Amniotic stem cell (primary cell): ENCODE measurements around the gene SLC15A3.
A peak's percentile ranks its signal among the peaks of the same experiment; 100 is the strongest.

ENCODE experiments used
- DNase-seq: peaks from one replicate; lab custom pipeline; 2025; lab: John Stamatoyannopoulos, UW

The SLC15A3 gene

GRCh38 chr11:60928563-60929001, 23.4 kb downstream of the SLC15A3 start:
- no peak for DNase-seq

DNA sequence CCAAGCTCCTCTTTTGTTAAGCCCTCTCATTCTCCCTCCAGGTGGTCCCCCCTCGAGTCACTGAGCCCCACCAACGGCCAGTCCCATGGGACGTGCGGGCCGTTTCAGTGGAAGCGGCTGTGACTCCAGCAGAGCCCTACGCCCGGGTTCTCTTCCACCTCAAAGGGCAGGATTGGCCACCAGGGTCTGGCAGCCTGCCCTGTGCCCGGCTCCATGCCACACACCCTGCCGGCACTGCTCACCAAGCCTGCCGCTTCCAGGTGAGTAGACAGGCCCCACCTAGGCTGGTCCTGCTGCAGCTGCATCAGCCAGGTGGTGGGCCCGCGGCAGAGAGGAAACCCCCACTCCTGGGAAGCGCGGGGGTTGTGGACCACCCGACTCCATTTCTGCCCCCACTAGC, 24.4 kb downstream of the SLC15A3 start:
- no peak for DNase-seq

GRCh38 chr11:60927061-60927592, 24.8 kb downstream of the SLC15A3 start:
- DNase-seq, result no peak

DNA sequence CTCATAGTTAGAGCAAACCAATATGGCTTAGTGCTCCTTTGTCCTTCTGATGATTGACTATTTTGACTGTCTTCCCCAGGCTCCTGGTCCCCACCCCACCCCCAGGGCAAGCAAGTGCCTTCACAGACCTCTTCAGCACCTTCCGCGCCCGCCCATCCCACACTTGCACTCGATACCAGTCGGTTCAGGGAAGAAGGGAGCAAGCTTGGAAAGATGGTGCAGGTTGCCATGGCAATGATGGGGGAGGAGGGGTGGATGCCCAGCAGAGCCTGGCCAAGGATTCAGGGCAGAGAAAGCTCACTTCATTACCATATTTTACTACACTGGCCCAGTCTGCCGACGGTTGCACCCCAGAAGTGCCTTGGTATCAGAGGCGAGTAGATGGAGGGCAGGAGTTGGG, 25.5 kb downstream of the SLC15A3 start:
- DNase-seq, result no peak

GRCh38 chr11:60925868-60926267, 26.1 kb downstream of the SLC15A3 start:
- peak; percentile 35 for DNase-seq

GRCh38 chr11:60924906-60925853, 26.8 kb downstream of the SLC15A3 start:
- DNase-seq, result no peak

DNA sequence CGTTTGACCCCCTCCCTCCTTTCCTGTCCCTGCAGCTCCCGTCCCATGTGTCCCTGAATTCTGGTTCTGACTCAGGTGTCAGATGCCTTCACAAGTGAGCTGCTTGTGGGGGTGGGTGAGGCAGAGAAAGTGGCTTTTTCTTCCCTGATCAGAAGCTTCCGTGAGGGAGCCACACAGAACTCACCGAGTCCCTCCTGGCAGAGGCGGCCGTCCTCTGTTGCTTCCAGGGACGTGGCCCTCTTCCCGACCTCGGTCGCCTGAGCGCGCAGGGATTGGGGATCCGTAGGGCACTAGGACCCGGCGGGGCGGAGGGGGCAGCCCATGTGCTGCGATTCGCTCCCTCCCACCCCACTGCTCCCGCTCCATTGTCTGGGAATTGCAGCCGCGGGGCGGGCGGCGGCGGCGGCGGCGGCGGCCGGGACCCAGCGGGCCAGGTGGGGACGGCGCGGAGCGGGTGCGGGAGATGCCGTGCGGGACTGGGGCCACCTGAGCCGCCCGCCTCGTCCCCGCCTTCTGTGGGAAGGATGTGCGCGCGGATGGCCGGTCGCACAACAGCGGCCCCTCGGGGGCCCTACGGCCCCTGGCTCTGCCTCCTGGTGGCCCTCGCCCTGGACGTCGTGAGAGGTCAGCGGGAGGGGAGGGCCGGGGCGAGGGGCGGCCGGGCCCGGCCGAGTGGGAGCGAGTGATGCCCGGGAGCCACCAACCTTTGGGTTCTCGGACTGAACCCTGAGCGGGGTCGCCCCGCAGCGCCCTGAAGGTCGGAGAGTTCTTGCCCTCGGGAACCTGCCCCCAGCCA, 27.7 kb downstream of the SLC15A3 start, which contains the start of gene TMEM132A:
Gene TMEM132A, plus strand, starts transcription at position 351 of the 796 bp plus-strand sequence. Its CDS starts 174 bp downstream, at position 525.
- peak; percentile 28 for DNase-seq

GRCh38 chr11:60923800-60924109, 28.2 kb downstream of the SLC15A3 start:
- DNase-seq, result no peak

GRCh38 chr11:60923326-60923725, 28.6 kb downstream of the SLC15A3 start:
- no peak for DNase-seq

- no peak for DNase-seq
These were observed 29.1 kb downstream of the SLC15A3 start for GRCh38 chr11:60922906-60923305.

- DNase-seq, result no peak
These were observed 30.1 kb downstream of the SLC15A3 start for GRCh38 chr11:60921777-60922335.

GRCh38 chr11:60921259-60921658, 30.7 kb downstream of the SLC15A3 start:
- no peak for DNase-seq

GRCh38 chr11:60919956-60920355, 32.0 kb downstream of the SLC15A3 start:
- no peak for DNase-seq

DNA sequence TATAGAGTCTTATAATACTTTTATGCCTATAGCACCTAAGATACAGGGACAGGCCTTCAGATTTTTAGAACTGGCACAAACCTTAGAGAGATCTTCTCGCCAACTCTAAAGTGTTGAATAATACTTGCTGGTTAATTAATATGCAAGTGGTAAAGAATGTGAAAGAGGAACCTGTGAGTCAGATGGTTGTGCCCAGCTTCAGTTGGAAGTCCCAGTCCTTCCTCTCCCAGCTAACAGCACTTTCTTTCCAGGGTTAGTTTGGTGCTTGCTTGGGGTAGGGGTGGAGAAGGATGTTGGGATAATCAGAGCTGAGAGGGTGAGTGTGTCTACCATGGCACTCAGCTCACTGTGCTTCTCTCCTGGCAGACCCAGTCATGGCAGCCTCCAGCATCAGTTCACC, 32.7 kb downstream of the SLC15A3 start:
- DNase-seq, result no peak

GRCh38 chr11:60918939-60919265, 33.1 kb downstream of the SLC15A3 start:
- no peak for DNase-seq

DNA sequence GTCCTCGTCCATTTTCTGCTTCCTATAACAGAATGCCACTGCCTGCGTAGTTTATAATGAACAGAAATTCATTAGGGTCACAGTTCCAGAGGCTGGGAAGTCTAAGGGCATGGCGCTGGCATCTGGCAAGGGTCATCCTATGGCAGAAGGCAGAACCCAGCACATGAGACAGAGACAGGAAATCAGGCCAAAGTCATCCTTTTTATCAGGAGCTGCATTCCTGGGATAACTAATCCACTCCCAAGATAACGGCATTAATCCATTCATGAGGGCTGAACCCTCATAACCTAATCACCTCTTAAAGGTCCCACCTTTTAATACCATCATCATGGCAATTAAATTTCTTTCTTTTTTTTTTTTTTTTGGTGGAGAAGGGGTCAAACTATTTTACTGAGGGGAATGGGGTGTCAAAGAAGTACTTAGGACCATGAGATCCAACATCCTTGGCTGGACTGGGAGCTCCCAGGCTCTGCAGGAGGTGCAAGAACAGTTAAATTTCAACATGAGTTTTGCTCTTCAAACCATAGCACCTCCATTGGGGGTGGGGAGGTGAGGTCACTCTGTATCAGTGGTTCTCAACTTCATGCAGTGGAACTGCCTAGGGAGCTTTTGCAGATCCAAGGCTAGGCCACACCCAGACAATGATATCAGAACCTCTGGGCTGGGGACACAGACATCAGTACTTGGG, 33.6 kb downstream of the SLC15A3 start:
- DNase-seq, result no peak

DNA sequence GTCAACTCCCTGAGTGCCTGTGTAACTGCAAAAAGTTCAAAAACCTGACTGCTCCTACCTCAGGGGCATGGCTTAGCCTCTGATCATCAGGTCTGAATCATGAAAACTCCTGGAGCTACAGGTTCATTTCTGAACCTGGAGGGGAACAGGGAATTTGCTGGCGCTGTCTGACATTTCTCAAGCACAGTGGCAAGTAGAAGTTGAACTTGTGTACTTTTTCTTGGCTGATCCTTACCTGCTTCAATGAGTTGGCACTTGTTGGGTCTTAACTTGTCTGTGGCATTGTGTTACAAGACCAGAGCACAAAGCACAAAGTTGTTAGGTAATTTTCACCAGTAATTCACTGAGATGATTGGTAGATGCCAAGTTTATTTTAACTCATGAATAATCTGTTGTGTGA, 34.7 kb downstream of the SLC15A3 start:
- no peak for DNase-seq

DNA sequence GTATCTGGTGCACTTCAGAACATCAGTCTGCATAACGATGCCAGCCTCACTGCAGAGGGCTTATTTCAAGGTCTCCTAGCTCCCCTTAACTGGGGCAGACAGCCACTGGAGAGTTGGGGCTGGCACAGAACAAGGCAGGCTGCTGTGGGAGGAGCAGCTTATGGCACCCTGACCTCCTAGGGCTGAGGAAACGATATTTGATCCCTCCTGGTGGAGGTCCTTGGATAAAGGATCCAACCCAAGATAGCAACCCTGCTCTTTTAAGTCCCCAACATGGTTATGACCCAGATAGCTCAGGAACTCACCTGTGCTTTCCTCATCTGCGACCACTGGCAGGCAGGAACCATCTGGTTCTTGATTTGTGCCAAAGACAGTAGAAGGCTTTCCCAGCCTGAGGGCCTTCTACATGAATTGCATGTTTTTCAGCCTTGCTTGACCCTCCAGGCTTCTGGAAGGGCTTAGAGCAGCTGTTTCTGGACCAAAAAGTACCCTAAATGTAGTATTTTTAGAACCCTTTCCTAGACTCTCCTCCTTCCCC, 35.2 kb downstream of the SLC15A3 start:
- DNase-seq, result no peak

GRCh38 chr11:60915248-60915914, 36.6 kb downstream of the SLC15A3 start:
- peak; percentile 77 for DNase-seq

DNA sequence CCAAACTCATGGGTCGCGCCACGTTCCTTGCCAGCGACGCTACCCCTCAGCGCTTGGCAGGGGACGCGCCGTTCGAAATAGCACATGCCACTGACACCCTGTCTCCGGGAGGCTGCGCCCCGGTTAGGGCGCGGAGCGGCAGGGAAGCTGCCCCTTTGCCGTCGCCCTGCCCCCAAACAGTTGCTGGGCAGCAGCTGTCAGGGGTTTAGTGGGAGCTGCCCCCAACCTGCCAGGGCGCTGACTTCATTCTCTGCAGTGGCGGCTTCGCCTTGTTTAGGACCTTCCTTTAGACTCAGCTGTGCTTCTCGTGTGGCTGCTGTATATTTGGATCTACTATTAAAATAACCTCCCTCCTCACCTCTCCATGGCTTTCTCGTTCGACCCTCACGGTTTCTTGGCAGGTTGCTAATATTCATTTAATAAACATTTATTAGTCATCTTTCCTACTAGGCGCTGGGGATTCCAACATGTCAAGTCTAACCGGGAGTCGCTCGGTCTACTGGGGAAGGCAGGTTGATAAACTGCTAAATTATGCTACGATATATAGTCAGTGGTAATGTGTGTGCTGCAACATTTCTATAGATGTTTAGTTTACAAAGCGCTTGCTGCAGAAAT, 37.2 kb downstream of the SLC15A3 start:
- DNase-seq, result no peak
